Measurements from ENCODE around the gene C16orf92.

C16orf92 gene

GRCh38 chr16:30065943-30066760, 43.2 kb downstream of the C16orf92 start:
- no peaks in the 10 kb centered on the region for H3K9me3 Mint-ChIP-seq (ENCODE audit: low read depth)
- H3K36me3 Mint-ChIP-seq: no peaks in the 10 kb centered on the region
- H3K27me3 Mint-ChIP-seq: no peaks in the 10 kb centered on the region
- peak overlapping the region; percentile 97 for H3K27ac Mint-ChIP-seq
- H3K4me3 Mint-ChIP-seq: peak overlapping the region; percentile 100
- peaks cover 36% of the 10 kb centered on the region for H3K4me1 Mint-ChIP-seq (ENCODE audit: low read depth)

GRCh38 chr16:30066761-30067583, 44.0 kb downstream of the C16orf92 start:
- Mint-ChIP-seq H3K4me1 (ENCODE audit: low read depth) (peaks cover 38% of the 10 kb centered on the region), H3K9me3 (ENCODE audit: low read depth) (no peaks in the 10 kb centered on the region), H3K4me3 (peak overlapping the region; percentile 100), H3K27me3 (no peaks in the 10 kb centered on the region), H3K27ac (peak overlapping the region; percentile 97), H3K36me3 (no peaks in the 10 kb centered on the region)

GRCh38 chr16:30067584-30067916, 44.6 kb downstream of the C16orf92 start:
- Mint-ChIP-seq H3K4me1 (ENCODE audit: low read depth) (peaks cover 40% of the 10 kb centered on the region), H3K4me3 (peak overlapping the region; percentile 100), H3K27me3 (no peaks in the 10 kb centered on the region), H3K9me3 (ENCODE audit: low read depth) (no peaks in the 10 kb centered on the region), H3K27ac (peak overlapping the region; percentile 97), H3K36me3 (peaks cover 2% of the 10 kb centered on the region)

GRCh38 chr16:30068333-30068732, 45.3 kb downstream of the C16orf92 start:
- H3K9me3 Mint-ChIP-seq (ENCODE audit: low read depth): no peaks in the 10 kb centered on the region
- H3K4me3 Mint-ChIP-seq: peak overlapping the region; percentile 77
- peak overlapping the region; percentile 90 for H3K27ac Mint-ChIP-seq
- peaks cover 40% of the 10 kb centered on the region for H3K4me1 Mint-ChIP-seq (ENCODE audit: low read depth)
- H3K27me3 Mint-ChIP-seq: no peaks in the 10 kb centered on the region
- peaks cover 2% of the 10 kb centered on the region for H3K36me3 Mint-ChIP-seq

GRCh38 chr16:30068750-30069610, 46.0 kb downstream of the C16orf92 start:
- Mint-ChIP-seq H3K27me3 (no peaks in the 10 kb centered on the region), H3K9me3 (ENCODE audit: low read depth) (no peaks in the 10 kb centered on the region), H3K27ac (peak overlapping the region; percentile 90), H3K4me3 (peak overlapping the region; percentile 77), H3K36me3 (peaks cover 2% of the 10 kb centered on the region), H3K4me1 (ENCODE audit: low read depth) (peaks cover 35% of the 10 kb centered on the region)

GRCh38 chr16:30069611-30070462, 46.8 kb downstream of the C16orf92 start:
- Mint-ChIP-seq H3K27me3 (no peaks in the 10 kb centered on the region), H3K4me3 (peak overlapping the region; percentile 27), H3K27ac (peak overlapping the region; percentile 50)

GRCh38 chr16:30070490-30070889, 47.5 kb downstream of the C16orf92 start:
- Mint-ChIP-seq H3K4me3 (no peak overlapping the region), H3K9me3 (ENCODE audit: low read depth) (no peaks in the 10 kb centered on the region), H3K4me1 (ENCODE audit: low read depth) (peaks cover 39% of the 10 kb centered on the region), H3K27me3 (no peaks in the 10 kb centered on the region), H3K36me3 (peaks cover 2% of the 10 kb centered on the region), H3K27ac (peak overlapping the region; percentile 46)

More at GRCh38 chr16:30069611-30070462, 46.8 kb downstream of the C16orf92 start:
- no peaks in the 10 kb centered on the region for H3K9me3 Mint-ChIP-seq (ENCODE audit: low read depth)
- H3K4me1 Mint-ChIP-seq (ENCODE audit: low read depth): peaks cover 36% of the 10 kb centered on the region
- H3K36me3 Mint-ChIP-seq: peaks cover 2% of the 10 kb centered on the region
